SK-N-SH treated with all-trans-retinoic acid at 6 μM for 48 hours (cell line): ENCODE results near the gene MID2.

Experiments used
- ARNTL ChIP-seq: fragments of 450-650 bp; formaldehyde crosslinking; IDR thresholded peaks from 2 replicates; pipeline ENCODE4 v1.5.0; 2020; ENCODE audit warnings: low read depth, mild to moderate bottlenecking, moderate library complexity, borderline replicate concordance
- CSDC2 ChIP-seq: fragments of 250-450 bp; sonication (Bioruptor Pico); IDR thresholded peaks from 2 replicates; pipeline ENCODE4 v1.5.0; 2020; ENCODE audit warnings: mild to moderate bottlenecking, moderate library complexity
- ESRRG ChIP-seq: fragments of 250-450 bp; sonication (Bioruptor Pico); IDR thresholded peaks from 2 replicates; pipeline ENCODE4 v1.6.1; 2021; ENCODE audit warnings: mild to moderate bottlenecking
- ISL1 ChIP-seq: fragments of 250-450 bp; sonication (Bioruptor Pico); IDR thresholded peaks from 2 replicates; pipeline ENCODE4 v2.1.2; 2022; ENCODE audit warnings: mild to moderate bottlenecking, moderate library complexity
- PATZ1 ChIP-seq: fragments of 250-450 bp; sonication (Bioruptor Pico); IDR thresholded peaks from 2 replicates; pipeline ENCODE4 v1.8.0; 2020; ENCODE audit warnings: mild to moderate bottlenecking, moderate library complexity, borderline replicate concordance
- TOX ChIP-seq: fragments of 250-450 bp; sonication (Bioruptor Pico); IDR thresholded peaks from 2 replicates; pipeline ENCODE4 v1.8.0; 2021; ENCODE audit warnings: mild to moderate bottlenecking, moderate library complexity, borderline replicate concordance
- ZFP30 ChIP-seq: fragments of 450-650 bp; formaldehyde crosslinking; IDR thresholded peaks from 2 replicates; pipeline ENCODE4 v1.5.0; 2022; ENCODE audit warnings: mild to moderate bottlenecking, moderate library complexity
- ZNF70 ChIP-seq: fragments of 450-650 bp; formaldehyde crosslinking; IDR thresholded peaks from 2 replicates; pipeline ENCODE4 v1.5.0; 2020; ENCODE audit warnings: mild to moderate bottlenecking, moderate library complexity

- no peak for TF ChIP-seq ESRRG (CRISPR knock-in tag)
- no peak for TF ChIP-seq CSDC2 (CRISPR knock-in tag)
- TF ChIP-seq ISL1 (CRISPR knock-in tag) = no peak
- TF ChIP-seq ZNF70 = no peak
- no peak for TF ChIP-seq PATZ1 (CRISPR knock-in tag)
- TF ChIP-seq TOX (CRISPR knock-in tag) = no peak
- no peak for TF ChIP-seq ARNTL
- no peak for TF ChIP-seq ZFP30 (CRISPR knock-in tag)
Measured at GRCh38 chrX:107834275-107835201, 8.9 kb downstream of the MID2 start.
